Measurements from ENCODE around the gene PRDX3.

Gene PRDX3

DNA sequence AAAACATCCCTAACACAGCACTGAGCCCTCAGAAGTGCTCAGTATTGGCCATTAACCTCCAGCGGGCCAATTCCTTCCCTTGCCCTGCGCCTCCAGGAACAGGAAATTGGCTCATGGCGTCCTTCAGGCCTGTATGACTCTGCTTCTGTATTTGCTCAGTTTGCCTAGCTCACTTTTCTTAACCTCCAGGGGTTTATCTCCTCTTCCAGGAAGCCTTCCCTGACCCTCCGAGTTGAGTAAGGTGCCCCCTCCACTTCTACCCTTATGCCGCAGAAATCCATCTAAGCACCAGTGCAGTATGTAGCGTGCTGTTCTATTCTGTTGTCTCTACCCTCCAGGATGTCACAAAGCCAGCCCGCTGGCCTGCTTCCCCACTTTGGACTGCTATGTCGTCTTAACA lies 12.0 kb downstream of the PRDX3 start:
- H2AFZ ChIP-seq (ENCODE audit: low read length), result no peak overlapping the region
- peak overlapping the region; percentile 99 for H3K4me2 ChIP-seq (ENCODE audit: low read length)
- no peaks in the 10 kb centered on the region for H3K9me2 ChIP-seq (ENCODE audit: low read depth, low read length)
- TF ChIP-seq EZH2 (IDR thresholded peaks at IDR 0.05; ENCODE audit: borderline replicate concordance, low read length), result no peak
- TF ChIP-seq, protein P1, sequence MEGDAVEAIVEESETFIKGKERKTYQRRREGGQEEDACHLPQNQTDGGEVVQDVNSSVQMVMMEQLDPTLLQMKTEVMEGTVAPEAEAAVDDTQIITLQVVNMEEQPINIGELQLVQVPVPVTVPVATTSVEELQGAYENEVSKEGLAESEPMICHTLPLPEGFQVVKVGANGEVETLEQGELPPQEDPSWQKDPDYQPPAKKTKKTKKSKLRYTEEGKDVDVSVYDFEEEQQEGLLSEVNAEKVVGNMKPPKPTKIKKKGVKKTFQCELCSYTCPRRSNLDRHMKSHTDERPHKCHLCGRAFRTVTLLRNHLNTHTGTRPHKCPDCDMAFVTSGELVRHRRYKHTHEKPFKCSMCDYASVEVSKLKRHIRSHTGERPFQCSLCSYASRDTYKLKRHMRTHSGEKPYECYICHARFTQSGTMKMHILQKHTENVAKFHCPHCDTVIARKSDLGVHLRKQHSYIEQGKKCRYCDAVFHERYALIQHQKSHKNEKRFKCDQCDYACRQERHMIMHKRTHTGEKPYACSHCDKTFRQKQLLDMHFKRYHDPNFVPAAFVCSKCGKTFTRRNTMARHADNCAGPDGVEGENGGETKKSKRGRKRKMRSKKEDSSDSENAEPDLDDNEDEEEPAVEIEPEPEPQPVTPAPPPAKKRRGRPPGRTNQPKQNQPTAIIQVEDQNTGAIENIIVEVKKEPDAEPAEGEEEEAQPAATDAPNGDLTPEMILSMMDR (IDR thresholded peaks at IDR 0.05; ENCODE audit: low read length), result no peak
- H3K9ac ChIP-seq (ENCODE audit: low read length), result peak overlapping the region; percentile 89; the same call in 1 of the 2 replicates
- H3K27me3 ChIP-seq (ENCODE audit: insufficient read depth, low read length), result no peaks in the 10 kb centered on the region
- H3K79me2 ChIP-seq (ENCODE audit: insufficient read depth, low read length), result no peaks in the 10 kb centered on the region
- H3K36me3 ChIP-seq (ENCODE audit: insufficient read depth, low read length), result peaks cover 66% of the 10 kb centered on the region
- no peaks in the 10 kb centered on the region for H3K9me3 ChIP-seq (ENCODE audit: low read length)
- no peaks in the 10 kb centered on the region for H3F3A ChIP-seq (ENCODE audit: insufficient read depth, low read length)
- H4K20me1 ChIP-seq (ENCODE audit: insufficient read depth, low read length), result no peaks in the 10 kb centered on the region
- peaks cover 21% of the 10 kb centered on the region for H3K4me1 ChIP-seq (ENCODE audit: insufficient read depth, low read length, severe bottlenecking)
- H3K27ac ChIP-seq (ENCODE audit: low read depth, low read length, poor library complexity, severe bottlenecking), result peak overlapping the region; percentile 69
- H3K4me3 ChIP-seq (ENCODE audit: low read depth, low read length, poor library complexity, severe bottlenecking), result peak overlapping the region; percentile 84

DNA sequence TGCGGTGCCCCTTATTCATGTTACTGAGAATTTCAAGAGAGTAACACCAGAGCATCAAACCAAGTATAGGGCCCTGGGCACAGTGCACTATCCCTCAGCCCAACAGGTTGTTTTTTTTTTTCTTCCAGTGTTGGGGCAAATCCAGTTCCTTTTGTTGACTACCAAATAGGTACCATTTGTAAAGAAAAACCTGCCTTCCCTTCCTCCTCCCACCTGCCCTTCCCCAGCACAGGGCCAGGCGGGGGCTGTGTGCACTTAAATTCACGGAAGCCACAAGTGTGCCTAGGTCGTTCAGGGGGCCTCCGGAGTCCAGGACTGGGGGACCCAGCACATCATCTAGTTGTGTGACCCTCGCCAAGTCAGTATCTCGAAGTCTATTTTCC lies 12.5 kb downstream of the PRDX3 start:
- Histone ChIP-seq H3K4me2 (ENCODE audit: low read length) (peak overlapping the region; percentile 99), H3K36me3 (ENCODE audit: insufficient read depth, low read length) (peaks cover 65% of the 10 kb centered on the region), H3K79me2 (ENCODE audit: insufficient read depth, low read length) (no peaks in the 10 kb centered on the region), H3K9ac (ENCODE audit: low read length) (peak overlapping the region; percentile 89), H3K4me3 (ENCODE audit: low read depth, low read length, poor library complexity, severe bottlenecking) (peak overlapping the region; percentile 84), H3K27ac (ENCODE audit: low read depth, low read length, poor library complexity, severe bottlenecking) (peak overlapping the region; percentile 69), H3F3A (ENCODE audit: insufficient read depth, low read length) (no peaks in the 10 kb centered on the region), H3K9me3 (ENCODE audit: low read length) (no peaks in the 10 kb centered on the region), H3K27me3 (ENCODE audit: insufficient read depth, low read length) (no peaks in the 10 kb centered on the region), H3K9me2 (ENCODE audit: low read depth, low read length) (no peaks in the 10 kb centered on the region), H4K20me1 (ENCODE audit: insufficient read depth, low read length) (no peaks in the 10 kb centered on the region), H3K4me1 (ENCODE audit: insufficient read depth, low read length, severe bottlenecking) (peaks cover 21% of the 10 kb centered on the region), H2AFZ (ENCODE audit: low read length) (peak overlapping the region; percentile 96)
- TF ChIP-seq EZH2 (IDR thresholded peaks at IDR 0.05; ENCODE audit: borderline replicate concordance, low read length), result no peak
- TF ChIP-seq, protein P1 (IDR thresholded peaks at IDR 0.05; ENCODE audit: low read length), result no peak

DNA sequence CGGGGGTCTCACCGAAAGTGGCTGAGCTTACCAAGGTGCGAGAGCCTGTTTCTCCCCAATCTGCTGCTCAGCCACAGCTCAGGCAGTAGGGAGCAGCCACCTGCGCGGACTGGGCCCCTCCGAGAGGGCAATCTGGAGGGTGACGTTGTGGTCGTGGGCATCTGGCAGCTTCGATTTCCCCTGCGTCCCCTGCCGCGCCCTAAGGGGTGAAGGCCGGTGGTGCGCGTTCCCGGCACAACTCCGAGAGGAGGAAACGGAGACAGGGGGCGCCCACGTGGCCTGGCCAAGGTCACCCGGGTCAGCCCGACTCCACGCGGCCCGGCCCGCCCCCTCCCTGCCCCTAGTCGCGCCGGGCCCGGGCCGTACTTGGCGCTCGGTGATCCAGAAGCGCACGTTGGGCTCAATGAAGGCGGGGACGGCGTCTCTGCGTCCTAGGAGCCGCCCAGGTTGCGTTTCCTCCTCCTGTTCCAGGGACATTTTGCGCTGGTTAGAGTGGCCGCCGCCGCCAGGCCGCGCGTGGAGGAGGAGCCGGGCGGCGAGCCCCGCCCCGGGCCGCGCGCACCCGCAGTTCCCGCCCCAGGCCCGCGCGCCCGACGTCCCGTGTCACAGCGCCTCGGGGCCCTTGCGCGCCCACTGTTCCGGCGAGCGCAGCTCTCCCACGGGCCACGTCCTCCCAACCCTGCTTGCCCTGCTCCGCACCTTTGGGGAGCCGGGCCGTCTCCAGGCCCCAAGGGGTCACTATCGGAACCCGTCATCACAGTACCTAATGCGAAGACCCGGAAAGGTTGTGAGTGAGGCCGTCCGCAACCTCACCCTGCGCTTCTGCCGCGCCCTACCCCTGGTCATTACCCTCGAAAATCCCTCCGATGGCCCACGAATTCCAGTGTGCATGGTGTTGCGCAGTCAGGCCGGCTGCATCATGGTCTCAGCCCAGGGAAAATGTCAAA lies 13.2 kb downstream of the PRDX3 start, which contains the start of gene SFXN4:
SFXN4 (minus strand) TSS at position 544 of the 947 bp plus-strand sequence; CDS start at position 477, 67 bp downstream.
- Histone ChIP-seq H3K79me2 (ENCODE audit: insufficient read depth, low read length) (no peaks in the 10 kb centered on the region), H3K36me3 (ENCODE audit: insufficient read depth, low read length) (peaks cover 64% of the 10 kb centered on the region), H4K20me1 (ENCODE audit: insufficient read depth, low read length) (no peaks in the 10 kb centered on the region), H3K4me2 (ENCODE audit: low read length) (peak within 1 kb of the TSS; percentile 99), H3K9ac (ENCODE audit: low read length) (peak within 1 kb of the TSS; percentile 89), H3K27ac (ENCODE audit: low read depth, low read length, poor library complexity, severe bottlenecking) (peak within 1 kb of the TSS; percentile 69), H3K4me1 (ENCODE audit: insufficient read depth, low read length, severe bottlenecking) (peaks cover 21% of the 10 kb centered on the region), H3F3A (ENCODE audit: insufficient read depth, low read length) (no peaks in the 10 kb centered on the region), H3K27me3 (ENCODE audit: insufficient read depth, low read length) (no peaks in the 10 kb centered on the region), H3K4me3 (ENCODE audit: low read depth, low read length, poor library complexity, severe bottlenecking) (peak within 1 kb of the TSS; percentile 84), H2AFZ (ENCODE audit: low read length) (peak within 1 kb of the TSS; percentile 96), H3K9me3 (ENCODE audit: low read length) (no peaks in the 10 kb centered on the region), H3K9me2 (ENCODE audit: low read depth, low read length) (no peaks in the 10 kb centered on the region)
- no peak for TF ChIP-seq EZH2 (IDR thresholded peaks at IDR 0.05; ENCODE audit: borderline replicate concordance, low read length)
- TF ChIP-seq, protein P1 (IDR thresholded peaks at IDR 0.05; ENCODE audit: low read length), result no peak
